ENCODE results near the gene CD63.
A peak's percentile ranks its signal among the peaks of the same experiment; 100 is the strongest.

The CD63 gene

GRCh38 chr12:55724226-55724939, 4.4 kb downstream of the CD63 start:
- H3K27ac ChIP-seq, result no peak overlapping the region
- no peak for TF ChIP-seq ZFX (IDR thresholded peaks at IDR 0.05)
- TF ChIP-seq CTCF (conservative IDR thresholded peaks at IDR 0.05), result peak; percentile 76

DNA sequence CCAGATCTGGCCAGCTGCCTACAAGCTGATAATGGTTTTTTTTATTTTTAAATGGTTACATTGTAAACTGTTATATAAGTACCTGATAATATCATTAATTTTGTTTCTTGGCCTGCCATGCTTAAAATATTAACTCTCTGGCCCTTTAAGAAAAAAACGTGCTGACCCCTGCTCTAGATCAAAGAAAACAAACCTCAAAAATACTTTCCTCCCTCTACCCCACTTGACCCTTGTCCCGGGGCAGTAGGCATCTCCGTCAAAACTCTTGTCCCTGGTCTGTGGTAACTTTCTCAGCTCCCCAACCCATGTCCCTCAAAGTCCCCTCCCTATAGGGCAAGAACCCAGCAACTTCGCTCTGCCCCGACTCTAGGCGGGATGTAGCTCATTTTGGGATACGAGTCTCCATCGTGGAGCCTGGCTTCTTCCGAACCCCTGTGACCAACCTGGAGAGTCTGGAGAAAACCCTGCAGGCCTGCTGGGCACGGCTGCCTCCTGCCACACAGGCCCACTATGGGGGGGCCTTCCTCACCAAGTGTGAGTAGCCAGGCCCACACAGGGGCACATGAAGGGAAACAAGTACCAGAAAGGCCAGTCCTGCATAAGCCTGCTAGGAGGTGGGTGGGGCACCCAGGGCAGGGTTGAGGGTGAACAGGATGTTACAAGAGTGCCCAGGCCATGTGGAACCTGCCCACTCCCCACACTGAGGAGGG, 5.1 kb downstream of the CD63 start:
- no peak for TF ChIP-seq ZFX (IDR thresholded peaks at IDR 0.05)
- TF ChIP-seq CTCF (conservative IDR thresholded peaks at IDR 0.05), result no peak
- H3K27ac ChIP-seq, result no peak overlapping the region

DNA sequence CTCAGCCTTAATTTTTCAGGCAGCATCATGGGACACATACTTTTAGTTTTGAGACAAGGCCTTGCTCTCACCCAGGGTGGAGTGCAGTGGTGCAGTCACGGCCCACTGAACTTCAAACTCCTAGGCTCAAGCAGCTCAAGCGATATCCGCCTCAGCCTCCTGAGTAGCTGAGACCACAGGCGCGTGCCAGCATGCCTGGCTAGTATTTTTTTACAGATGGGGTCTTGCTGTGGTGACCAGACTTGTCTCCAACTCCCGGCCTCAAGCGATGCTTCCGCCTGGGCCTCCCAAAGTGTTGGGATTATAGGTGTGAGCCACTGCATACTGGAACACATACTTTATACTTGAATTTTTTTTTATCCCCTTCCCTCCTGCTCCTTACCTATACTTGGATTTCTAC, 5.9 kb downstream of the CD63 start:
- no peak for TF ChIP-seq CTCF (conservative IDR thresholded peaks at IDR 0.05)
- no peak overlapping the region for H3K27ac ChIP-seq

GRCh38 chr12:55721601-55722213, 7.1 kb downstream of the CD63 start:
- no peak for TF ChIP-seq CTCF (conservative IDR thresholded peaks at IDR 0.05)
- no peak for TF ChIP-seq ZFX (IDR thresholded peaks at IDR 0.05)
- no peak overlapping the region for H3K27ac ChIP-seq

DNA sequence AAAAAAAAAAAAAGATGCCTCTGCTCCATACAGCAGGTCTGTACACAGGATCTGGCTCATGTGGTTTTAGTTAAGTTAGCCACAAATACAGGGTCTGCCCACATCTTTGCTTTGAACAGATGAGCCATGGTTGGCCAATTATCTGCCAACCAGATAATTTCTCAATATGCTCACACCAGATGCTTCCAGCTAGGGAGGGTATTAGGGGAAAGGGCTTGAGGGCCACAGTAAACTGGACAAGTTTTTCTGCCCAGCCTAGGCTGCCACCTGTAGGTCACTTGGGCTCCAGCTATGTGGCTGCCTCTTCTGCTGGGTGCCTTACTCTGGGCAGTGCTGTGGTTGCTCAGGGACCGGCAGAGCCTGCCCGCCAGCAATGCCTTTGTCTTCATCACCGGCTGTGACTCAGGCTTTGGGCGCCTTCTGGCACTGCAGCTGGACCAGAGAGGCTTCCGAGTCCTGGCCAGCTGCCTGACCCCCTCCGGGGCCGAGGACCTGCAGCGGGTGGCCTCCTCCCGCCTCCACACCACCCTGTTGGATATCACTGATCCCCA, 7.8 kb downstream of the CD63 start:
- no peak overlapping the region for H3K27ac ChIP-seq
- TF ChIP-seq ZFX (IDR thresholded peaks at IDR 0.05) (no peak), CTCF (conservative IDR thresholded peaks at IDR 0.05) (peak; percentile 73)

DNA sequence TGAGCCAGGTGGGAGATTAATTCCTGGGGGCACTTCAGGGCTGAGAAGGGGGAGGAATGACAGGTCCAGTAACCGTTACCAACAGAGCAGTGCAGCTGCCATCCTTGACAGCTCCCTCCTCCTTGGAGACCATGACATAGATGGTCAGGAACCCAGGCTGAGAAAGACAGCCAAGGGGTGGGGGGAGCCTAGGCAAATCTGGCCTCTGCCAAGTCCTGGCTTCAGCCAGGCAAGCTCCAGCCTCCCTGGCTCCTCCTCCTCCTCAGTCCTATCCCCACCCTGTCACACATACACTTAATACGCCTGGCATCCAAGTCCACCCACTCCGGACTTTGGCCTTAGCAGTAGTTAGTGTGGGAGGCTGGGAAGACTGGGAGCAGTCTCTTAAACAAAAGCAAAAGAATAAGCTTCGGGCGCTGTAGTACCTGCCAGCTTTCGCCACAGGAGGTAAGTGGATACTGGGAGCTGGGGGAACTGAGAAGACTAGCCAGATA, 8.7 kb downstream of the CD63 start, which contains the start of gene RDH5:
Gene RDH5 (plus strand): TSS at position 323 of the 494 bp plus-strand sequence. CDS start 792 bp downstream, outside the sequence.
- no peak within 1 kb of the TSS for H3K27ac ChIP-seq
- no peak for TF ChIP-seq CTCF (conservative IDR thresholded peaks at IDR 0.05)
- no peak for TF ChIP-seq ZFX (IDR thresholded peaks at IDR 0.05)

Measured in C4-2B (cell line).